ENCODE measurements around the gene ODAD2. TPM values are rescaled to one million over a fixed set of nuclear protein-coding genes. Genes with fewer than 3 reads are reported as not detected.
"Not testable (repeated sequence)": the region's sequence is repeated elsewhere in the genome, so short reads cannot be mapped to it uniquely, and the experiment has no call there.

ODAD2 gene, protein sequence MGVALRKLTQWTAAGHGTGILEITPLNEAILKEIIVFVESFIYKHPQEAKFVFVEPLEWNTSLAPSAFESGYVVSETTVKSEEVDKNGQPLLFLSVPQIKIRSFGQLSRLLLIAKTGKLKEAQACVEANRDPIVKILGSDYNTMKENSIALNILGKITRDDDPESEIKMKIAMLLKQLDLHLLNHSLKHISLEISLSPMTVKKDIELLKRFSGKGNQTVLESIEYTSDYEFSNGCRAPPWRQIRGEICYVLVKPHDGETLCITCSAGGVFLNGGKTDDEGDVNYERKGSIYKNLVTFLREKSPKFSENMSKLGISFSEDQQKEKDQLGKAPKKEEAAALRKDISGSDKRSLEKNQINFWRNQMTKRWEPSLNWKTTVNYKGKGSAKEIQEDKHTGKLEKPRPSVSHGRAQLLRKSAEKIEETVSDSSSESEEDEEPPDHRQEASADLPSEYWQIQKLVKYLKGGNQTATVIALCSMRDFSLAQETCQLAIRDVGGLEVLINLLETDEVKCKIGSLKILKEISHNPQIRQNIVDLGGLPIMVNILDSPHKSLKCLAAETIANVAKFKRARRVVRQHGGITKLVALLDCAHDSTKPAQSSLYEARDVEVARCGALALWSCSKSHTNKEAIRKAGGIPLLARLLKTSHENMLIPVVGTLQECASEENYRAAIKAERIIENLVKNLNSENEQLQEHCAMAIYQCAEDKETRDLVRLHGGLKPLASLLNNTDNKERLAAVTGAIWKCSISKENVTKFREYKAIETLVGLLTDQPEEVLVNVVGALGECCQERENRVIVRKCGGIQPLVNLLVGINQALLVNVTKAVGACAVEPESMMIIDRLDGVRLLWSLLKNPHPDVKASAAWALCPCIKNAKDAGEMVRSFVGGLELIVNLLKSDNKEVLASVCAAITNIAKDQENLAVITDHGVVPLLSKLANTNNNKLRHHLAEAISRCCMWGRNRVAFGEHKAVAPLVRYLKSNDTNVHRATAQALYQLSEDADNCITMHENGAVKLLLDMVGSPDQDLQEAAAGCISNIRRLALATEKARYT
- total RNA-seq (2014; rRNA removed; shearing (Covaris generic)), result not detected in 2 replicates

DNA sequence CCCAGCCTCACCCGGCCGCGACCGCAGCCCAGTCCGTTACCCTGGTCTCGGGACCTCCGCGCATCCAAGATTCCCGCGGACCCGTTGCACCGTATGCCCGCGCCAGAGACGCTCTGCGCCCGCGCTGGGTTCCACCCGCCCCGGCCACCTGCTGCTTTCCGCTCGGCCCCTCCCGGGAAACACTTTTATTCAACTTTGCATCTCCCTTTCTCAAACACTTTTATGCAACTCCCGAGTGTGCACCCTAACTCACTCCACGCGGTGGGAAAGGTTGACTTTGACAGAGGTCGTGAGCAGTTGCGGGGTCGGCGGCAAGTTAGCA, at the start of gene ODAD2:
Gene ODAD2 (minus strand): TSS at position 126 of the 322 bp plus-strand sequence. CDS start 3,937 bp downstream, outside the sequence.
- DNase-seq (ENCODE audit: low spot score), result no peak
- in situ Hi-C loops (cut with HindIII; ENCODE audit: low sequenced_read_pairs), result no loop called here

DNA sequence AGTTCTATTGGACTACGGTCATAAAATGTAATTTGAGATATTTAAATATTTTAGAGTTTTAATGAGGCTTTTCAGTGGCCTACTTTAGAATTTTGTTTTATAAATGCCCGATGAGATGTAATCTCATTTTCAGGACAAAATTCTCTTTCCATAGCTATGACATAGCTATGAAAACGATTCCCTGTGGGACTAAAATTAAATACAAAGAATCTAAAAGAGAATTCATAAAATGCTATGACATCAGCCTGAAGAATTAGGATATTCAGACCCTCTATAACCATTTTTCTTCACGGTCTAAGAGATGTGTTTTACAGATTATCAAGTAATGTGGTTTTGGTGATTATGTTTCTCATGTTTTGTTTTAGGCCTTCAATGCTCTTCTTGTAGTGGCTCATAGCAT, 48.2 kb upstream of the ODAD2 start:
- no peak for DNase-seq (ENCODE audit: low spot score)
- in situ Hi-C loops (cut with HindIII; ENCODE audit: low sequenced_read_pairs), result no loop called here

DNA sequence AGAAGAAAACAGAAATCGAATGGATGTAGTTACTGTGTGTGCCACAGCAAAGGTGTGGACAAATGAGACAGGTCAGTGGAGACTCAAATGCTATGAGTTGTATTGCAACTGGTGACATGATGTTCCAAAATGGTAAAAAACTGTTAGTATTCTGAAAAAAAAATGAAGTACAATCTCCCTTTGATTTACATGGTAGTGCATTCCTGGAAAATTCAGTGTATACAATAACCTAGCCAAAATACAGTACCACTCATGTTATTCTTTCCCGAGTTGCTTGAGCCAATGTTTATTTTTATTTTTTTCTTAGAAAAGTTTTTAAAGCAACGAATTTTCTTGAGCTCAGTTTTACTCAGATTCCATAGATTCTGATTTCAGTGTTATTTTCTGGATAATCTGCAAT, 47.7 kb upstream of the ODAD2 start:
- in situ Hi-C loops (cut with HindIII; ENCODE audit: low sequenced_read_pairs), result no loop called here
- DNase-seq (ENCODE audit: low spot score), result no peak

DNA sequence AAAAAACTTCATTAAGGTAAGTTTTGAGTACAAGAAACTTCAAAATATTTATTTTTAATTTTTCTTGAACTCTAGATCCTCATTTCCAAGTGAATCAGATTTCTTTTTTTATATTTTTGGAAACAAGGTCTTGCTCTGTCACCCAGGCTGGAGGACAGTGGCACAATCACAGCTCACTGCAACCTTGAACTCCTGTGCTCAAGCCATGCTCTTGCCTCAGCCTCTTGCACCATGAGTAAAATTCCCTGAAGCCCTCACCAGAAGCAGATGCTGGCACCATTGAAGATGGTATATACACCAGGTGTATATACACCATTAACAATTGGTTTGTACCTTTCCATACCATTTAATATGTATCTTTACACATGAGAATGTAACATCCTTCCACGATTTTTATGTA, 45.1 kb upstream of the ODAD2 start:
- DNase-seq (ENCODE audit: low spot score), result no peak
- in situ Hi-C loops (cut with HindIII; ENCODE audit: low sequenced_read_pairs), result no loop called here

DNA sequence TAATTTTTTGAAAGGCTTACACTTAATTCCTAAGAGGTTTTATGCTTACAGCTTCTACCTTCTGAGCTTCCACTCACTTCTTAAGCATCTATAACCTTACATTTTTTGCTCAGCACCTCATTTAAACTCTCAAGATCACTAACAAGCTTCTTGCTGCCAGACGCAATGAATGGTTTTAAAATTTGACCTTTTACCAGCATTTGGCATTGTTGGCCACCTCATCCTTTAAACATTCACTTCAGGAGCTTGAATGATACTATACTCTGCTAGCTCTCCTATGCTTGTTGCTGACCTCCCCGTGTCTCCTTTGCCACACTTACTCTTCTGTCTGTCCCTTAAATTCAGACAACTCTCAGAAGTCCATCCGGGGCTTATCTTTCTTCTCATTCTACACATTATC, 37.7 kb upstream of the ODAD2 start:
- in situ Hi-C loops (cut with HindIII; ENCODE audit: low sequenced_read_pairs), result no loop called here
- no peak for DNase-seq (ENCODE audit: low spot score)

DNA sequence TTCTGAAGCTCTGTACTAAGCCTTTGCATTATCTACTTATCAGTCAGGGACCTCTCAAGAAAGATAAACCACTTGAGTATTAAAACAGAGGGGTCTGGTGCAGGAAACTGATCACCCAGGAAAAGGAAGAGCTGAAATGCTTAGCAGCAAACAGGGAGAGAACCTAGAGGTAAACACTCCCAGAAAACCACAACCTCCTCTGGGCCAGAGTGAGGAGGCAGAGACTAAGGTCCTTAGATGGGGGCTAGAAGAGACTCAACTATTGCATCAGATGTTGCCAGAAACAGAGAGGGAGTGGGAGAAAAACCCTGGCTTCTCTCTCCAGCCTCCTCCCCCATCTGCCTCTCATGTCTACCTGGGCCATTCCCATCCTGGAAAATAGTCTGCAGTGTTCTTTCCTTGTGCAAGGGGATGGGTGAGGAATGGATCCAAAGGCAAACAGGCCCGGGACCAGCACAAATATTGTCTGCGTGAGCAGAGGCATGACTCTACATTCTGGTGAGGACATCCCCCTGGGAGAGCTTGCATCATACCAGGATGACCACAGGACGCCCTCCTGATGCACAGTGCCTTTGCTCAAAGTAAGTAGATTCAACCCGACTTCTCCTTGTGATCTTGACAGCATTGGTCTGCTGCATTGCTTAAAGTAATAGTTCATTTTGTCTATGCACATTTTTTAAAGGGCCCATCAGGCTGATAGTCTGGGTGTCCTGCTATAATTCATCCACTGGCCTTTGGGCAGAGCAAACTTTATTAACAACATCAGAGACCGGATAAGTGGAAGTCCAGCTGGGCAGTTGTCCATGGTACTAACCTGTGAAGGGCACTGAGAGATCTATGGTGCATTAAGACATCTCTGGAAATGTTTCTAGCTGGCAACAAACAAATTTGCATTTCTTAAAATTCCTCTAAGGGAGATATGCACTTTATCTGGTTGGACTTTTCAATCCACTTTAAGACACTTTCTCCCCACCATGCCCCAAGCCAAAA, 22.4 kb upstream of the ODAD2 start:
- in situ Hi-C loops (cut with HindIII; ENCODE audit: low sequenced_read_pairs), result no loop called here
- no peak for DNase-seq (ENCODE audit: low spot score)

DNA sequence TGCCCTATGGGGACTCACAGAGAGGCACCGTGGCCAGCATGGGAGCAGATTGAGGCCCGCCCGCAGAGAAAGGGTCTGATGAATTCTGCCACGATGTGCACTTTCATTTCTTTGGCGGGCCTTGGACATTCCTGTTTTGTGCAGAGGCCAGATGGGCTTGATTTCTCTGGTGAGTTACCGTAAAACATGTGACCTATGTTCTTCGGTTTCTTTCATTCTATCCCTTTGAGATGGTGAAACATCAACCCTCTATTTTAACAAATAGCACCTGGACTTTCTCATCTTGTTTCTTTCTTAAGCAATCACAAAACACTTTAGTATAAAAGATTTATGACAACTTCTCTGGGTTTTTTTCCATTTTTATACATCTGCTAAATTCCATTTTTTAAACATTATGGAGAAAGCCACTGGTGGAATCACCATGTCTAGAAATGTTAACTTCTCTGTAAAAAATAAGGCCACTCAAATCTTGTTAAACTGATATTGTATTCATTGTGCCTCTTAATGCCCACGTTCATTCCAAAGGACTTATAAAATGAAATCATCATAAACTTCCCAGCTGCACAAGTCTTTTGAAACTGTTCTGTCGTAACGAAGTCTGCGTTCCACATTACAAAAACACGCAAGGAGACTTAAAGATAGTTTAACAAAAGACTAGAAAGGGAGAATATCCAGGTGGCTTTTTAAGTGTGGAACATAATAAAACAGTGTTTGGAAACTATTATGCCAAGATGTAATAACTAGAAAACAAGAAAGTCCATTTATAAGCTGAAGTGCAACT, 21.4 kb upstream of the ODAD2 start:
- in situ Hi-C loops (cut with HindIII; ENCODE audit: low sequenced_read_pairs), result no loop called here
- no peak for DNase-seq (ENCODE audit: low spot score)

DNA sequence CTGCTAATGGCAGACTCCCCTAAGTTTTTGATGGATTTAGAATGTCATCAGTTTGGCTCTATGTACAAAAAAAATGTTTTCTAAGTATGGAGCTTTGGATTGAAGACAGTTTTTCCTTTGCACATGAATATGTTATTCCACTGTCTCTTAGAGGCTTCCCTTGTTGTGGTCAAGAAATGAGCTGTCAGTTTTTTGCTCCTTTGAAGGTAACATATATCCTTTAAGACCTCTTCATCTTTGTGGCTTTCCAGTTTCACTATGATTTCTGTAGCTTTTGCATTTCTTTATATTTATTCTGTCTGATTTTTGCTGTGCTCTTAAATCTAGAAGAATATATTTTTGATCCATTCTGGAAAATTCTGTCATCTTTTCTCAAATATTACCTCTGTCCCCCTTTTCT, 15.8 kb upstream of the ODAD2 start:
- DNase-seq (ENCODE audit: low spot score), result no peak
- in situ Hi-C loops (cut with HindIII; ENCODE audit: low sequenced_read_pairs), result no loop called here

DNA sequence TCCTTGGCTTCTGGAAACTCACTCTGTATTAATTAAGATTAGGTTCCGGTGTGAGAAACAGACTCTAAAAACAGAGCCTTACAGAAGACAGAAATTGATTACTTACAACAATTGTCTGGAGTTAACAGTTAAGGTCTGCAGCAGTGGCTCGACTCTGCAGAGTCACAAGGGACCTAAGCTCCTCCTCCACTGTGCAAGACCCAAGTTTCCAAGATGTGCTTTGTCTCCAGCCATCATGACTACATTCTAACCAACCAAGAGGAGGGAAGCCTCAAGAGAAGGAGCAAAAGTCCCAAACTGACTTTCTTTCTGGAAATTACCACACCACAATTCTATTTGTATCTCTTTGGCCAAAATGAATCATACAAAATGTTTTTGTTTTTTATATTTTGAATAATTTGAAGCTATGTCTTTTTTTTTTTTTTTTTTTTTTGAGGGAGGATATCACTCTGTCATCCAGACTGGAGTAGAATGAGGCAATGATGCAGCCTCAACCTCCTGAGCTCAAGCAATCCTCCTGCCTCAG, 14.2 kb upstream of the ODAD2 start:
- in situ Hi-C loops (cut with HindIII; ENCODE audit: low sequenced_read_pairs), result no loop called here

DNA sequence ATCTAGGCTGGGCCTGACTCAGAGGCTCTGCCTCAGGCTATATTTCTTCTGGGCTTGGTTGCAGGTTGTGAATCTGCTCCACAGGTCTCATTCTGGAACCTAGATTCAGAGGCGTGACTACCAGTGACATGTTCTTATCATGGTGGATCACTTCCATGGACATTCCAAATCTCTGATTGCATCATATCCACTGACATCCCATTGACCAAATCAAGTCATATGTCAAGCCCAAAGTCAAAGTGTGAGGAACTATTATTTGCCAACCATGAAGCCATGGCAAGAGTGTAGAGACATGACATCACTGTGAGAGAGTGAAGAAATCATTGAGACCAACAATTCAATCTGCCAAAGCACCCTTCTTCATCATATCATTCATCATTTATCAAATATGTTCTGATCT, 11.9 kb upstream of the ODAD2 start:
- no peak for DNase-seq (ENCODE audit: low spot score)
- in situ Hi-C loops (cut with HindIII; ENCODE audit: low sequenced_read_pairs), result no loop called here

More for the DNA sequence above, 14.2 kb upstream of the ODAD2 start:
- DNase-seq (ENCODE audit: low spot score), result no peak

DNA sequence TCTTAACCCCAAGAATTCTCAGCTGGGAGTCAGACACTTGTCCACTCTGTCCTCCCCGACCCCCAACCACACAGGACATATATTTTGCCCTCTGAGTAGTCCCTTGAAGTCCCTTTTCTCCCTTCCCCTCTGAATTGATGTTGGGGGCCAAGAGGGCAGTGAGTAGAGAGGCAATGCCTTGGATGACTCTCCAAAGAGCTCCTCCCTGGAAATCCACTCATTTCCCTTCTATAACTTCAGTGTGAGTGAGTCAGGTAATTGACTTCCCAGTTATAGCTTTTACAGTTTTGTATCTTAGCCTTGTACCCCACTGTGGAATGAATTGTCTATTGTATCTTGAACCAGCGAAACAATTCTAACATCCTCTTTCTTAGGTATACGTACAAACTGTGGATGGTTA, 9.2 kb upstream of the ODAD2 start:
- in situ Hi-C loops (cut with HindIII; ENCODE audit: low sequenced_read_pairs), result no loop called here

DNA sequence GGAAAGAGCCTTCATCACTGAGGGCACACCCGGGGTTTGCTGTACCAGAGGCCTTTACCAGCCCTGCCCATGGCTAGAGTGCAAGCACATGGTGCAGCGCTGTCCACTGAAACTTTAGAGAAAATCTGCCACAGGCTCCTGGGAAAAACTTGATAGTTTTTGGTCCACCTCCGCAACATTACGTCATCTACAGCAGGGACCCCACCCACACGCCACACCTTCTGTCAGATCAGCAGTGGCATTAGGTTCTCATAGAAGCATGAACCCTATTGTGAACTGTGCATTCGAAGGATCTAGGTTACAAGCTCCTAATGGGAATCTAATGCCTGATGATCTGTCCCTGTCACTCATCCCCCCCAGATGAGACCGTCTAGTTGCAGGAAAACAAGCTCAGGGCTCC, 2.5 kb upstream of the ODAD2 start:
- no peak for DNase-seq (ENCODE audit: low spot score)
- in situ Hi-C loops (cut with HindIII; ENCODE audit: low sequenced_read_pairs), result no loop called here

More for the DNA sequence above, 9.2 kb upstream of the ODAD2 start:
- no peak for DNase-seq (ENCODE audit: low spot score)

DNA sequence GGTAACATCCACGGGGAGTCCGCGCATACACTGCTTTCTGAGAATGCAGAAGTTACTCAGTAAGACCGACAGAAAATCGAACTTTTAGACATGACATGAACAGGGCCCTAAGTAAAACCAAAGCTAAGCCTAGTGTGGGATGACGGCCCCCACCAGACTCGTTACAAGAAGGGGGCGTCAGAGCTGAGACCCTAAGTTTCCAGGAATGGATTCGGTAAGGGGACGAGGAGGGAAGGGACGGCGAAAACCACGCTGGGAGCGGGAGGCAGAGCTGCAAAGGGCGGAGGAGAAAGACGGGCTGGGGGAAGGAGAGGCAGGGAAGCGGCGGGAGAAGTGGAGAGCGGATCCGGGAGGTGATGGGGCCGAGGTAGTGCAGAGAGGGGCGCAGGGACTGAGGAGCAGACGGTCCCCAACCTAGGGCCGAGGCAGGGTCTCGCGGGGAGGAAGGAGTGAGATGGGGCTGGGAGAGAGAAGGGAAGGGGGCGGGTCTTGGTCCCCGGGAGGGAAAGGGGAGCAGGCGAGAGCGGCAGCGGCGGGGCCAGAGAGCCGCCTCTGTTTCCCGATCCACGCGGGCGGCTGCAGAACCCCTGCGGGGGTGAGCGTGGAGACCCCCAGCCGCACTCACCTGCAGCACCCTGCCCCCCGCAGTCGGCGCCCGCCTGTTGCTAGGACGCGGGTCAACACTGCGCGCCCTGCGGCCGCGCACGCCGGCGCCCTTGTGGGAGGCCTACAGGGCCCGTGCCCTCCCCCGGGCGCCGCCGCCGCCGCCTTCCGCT, 513 bp downstream of the ODAD2 start:
- in situ Hi-C loops (cut with HindIII; ENCODE audit: low sequenced_read_pairs), result no loop called here
- peak; percentile 14 for DNase-seq (ENCODE audit: low spot score)

DNA sequence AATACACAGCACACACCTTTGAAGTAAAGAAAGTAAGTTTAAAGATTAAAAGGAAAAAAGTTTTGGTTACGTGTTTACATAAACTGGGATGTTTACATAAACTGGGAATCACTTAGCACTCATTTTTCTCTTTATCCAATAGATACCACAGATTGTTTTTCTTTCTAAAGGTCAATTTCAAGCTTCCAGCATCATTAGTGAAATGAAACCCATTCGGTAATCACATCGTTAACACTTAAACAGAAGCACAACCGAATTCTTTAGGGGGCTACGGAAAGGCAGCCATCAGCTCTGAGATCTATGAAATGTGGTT, 1.1 kb downstream of the ODAD2 start:
- DNase-seq (ENCODE audit: low spot score), result peak; percentile 2
- in situ Hi-C loops (cut with HindIII; ENCODE audit: low sequenced_read_pairs), result no loop called here

DNA sequence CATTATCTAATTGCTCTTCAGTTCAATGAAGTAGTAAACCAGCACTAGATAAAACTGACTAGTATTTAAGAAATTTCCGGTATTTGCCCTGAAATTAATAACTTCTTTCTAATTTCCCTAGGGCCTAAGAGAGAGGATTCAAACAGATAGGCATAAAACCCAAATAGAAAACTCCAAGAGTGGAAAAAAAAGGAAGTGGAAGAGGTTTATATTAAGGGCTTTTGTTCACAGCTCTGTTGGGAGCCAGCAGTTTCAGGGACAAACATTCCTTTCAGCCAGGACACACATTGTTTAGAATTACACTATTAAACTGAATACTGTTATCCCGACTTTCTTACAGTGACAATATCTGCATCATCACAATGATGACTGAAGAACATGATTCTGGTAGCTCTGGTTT, 3.6 kb downstream of the ODAD2 start:
- in situ Hi-C loops (cut with HindIII; ENCODE audit: low sequenced_read_pairs), result no loop called here
- no peak for DNase-seq (ENCODE audit: low spot score)

DNA sequence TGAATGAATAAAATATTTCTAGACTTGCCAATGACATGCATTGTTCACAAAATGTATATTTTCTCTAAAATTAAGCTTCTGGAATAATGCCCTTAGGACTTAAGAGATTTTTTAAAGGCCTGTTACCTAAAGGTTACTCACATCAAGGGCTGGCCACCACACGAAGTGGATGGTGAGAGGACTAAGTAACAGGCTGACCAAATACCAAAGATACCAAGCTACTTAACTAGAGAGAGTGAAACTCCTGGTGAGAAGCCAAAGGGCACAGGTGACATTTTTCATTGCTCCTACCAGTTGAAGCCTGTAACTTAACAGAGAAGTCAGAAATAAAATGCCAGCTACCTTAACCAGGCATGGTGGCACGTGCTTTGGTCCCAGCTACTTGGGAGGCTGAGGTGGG, 9.5 kb downstream of the ODAD2 start:
- DNase-seq (ENCODE audit: low spot score); in situ Hi-C loops (cut with HindIII; ENCODE audit: low sequenced_read_pairs): not testable (repeated sequence)

DNA sequence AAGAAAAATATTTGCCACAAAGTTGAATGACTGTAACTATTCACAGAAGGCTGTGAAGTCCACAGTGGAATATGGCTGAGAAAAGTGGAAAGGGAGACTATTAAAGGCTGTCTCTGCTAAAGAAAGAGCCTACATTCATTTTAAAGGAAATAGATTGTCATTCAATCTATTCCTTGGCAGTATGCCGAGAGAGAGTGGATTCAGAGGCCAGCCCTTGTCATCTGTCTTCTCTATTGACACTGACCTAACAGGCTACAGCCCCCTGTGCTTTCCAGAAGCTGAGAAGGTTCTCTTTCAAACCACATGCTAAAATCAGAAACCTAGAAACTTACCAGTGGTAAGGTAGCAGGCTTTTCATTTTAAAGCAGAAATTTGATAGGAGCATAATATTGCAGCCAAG, 12.1 kb downstream of the ODAD2 start:
- DNase-seq (ENCODE audit: low spot score), result no peak
- in situ Hi-C loops (cut with HindIII; ENCODE audit: low sequenced_read_pairs), result no loop called here
